IPS-15b (cell line): ENCODE results near the gene STX16.

ENCODE experiments used
- H3K27me3 ChIP-seq: one replicate; pipeline ENCODE4 v1.6.1; 2013; ENCODE audit warnings: low read length; ENCODE audit not compliant: control insufficient read depth, insufficient read depth
- H3K36me3 ChIP-seq: one replicate; pipeline ENCODE4 v1.6.1; 2013; ENCODE audit warnings: low read length; ENCODE audit not compliant: control insufficient read depth, insufficient read depth
- H3K4me1 ChIP-seq: one replicate; pipeline ENCODE4 v1.6.1; 2013; ENCODE audit warnings: mild to moderate bottlenecking, low read length; ENCODE audit not compliant: control insufficient read depth, insufficient read depth
- H3K4me3 ChIP-seq: one replicate; pipeline ENCODE4 v1.5.1; 2013; ENCODE audit warnings: low read depth, low read length
- H3K9ac ChIP-seq: one replicate; pipeline ENCODE4 v1.6.1; 2013; ENCODE audit warnings: low read depth, mild to moderate bottlenecking, low read length
- H3K9me3 ChIP-seq: one replicate; pipeline ENCODE4 v1.6.1; 2013; ENCODE audit warnings: mild to moderate bottlenecking, low read length; ENCODE audit not compliant: control insufficient read depth, insufficient read depth

Gene STX16

DNA sequence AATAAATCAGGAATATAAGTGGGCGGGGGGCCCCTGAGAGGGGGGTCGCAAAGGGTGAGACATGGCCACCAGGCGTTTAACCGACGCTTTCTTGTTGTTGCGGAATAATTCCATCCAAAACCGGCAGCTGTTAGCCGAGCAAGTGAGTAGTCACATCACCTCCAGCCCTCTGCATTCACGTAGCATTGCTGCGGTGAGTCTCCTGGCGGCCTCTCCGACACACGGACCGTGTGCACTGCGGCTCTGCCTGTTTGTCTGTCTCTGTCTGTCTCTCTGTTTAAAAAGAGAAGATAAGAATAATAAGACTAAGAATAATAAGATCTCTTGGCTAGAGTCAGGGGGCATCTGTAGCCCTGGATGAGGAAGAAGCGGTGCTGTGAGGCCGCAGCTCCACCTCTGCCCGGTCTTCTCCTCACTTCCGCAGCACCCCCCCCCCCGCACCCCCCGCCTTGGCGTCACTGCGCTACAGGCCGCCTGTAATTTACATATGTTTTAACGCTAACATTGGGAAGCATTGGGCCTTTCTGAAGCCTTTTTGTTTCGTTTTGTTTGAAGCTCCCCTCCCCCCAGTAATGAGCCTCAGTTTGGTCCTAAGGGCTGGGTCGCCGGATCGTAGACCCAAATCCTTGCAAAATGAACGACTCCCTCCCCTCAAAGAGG, 993 bp downstream of the STX16 start:
- Histone ChIP-seq H3K9me3 (no peaks in the 10 kb centered on the region), H3K9ac (peak overlapping the region; percentile 84), H3K4me1 (peaks cover 28% of the 10 kb centered on the region), H3K4me3 (peak overlapping the region; percentile 90), H3K36me3 (no peaks in the 10 kb centered on the region), H3K27me3 (no peaks in the 10 kb centered on the region)

DNA sequence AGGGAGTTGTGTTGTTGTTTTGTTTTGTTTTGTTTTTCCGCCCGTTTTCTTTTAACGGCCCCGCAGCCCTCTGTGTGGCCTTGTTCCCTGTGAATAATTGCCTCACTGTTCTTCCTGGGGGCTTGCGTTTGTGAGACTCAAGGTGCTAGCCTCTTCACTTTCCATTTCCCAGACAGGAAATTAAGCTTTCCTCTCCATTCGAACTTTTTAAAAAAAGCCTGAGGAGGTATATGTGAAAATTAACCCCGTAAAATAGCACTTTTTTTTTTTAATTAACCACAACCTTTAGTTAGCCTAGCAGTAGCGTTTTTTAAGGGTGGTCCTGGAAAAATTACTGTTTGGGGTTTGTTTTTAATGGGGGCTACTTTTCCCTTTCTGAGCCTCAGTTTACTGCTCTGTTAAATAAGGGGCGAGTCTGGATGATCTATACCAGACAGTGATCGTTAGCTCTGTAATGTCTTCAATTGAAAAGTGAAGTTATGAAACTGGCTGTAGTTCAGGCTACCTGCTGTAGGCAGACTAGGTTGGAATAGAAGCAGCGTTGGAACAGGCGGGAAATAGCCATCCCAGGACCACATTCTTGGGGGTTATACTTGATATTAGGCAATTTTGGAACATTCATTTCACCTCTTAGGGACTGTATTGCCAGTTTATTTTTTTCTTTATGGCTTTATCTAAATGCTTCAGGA, 1.7 kb downstream of the STX16 start:
- no peaks in the 10 kb centered on the region for H3K9me3 ChIP-seq
- H3K4me3 ChIP-seq = peak overlapping the region; percentile 90
- H3K9ac ChIP-seq = peak overlapping the region; percentile 82
- H3K27me3 ChIP-seq = no peaks in the 10 kb centered on the region
- H3K36me3 ChIP-seq = no peaks in the 10 kb centered on the region
- H3K4me1 ChIP-seq = peaks cover 30% of the 10 kb centered on the region

DNA sequence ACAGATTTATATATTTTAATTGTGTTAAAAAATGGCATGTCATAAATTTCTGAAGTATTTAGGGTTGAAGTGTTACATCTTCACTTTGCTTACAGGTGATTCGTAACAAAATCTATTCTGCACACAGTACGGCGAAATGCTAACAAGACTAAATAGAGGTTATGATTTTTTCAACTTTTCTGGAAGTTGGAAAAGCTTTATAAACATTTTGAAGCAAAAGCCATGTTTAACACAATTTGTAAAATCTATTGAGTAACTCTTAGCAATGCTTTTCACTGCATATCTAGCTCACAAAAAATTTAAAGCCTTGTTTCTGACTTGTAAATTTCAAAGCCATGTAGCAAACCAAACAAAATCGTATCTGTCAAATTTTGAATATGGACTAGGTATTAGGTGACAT, 3.3 kb downstream of the STX16 start:
- Histone ChIP-seq H3K9me3 (no peaks in the 10 kb centered on the region), H3K27me3 (no peaks in the 10 kb centered on the region), H3K9ac (no peak overlapping the region), H3K4me1 (peaks cover 36% of the 10 kb centered on the region), H3K36me3 (no peaks in the 10 kb centered on the region), H3K4me3 (peak overlapping the region; percentile 90)

DNA sequence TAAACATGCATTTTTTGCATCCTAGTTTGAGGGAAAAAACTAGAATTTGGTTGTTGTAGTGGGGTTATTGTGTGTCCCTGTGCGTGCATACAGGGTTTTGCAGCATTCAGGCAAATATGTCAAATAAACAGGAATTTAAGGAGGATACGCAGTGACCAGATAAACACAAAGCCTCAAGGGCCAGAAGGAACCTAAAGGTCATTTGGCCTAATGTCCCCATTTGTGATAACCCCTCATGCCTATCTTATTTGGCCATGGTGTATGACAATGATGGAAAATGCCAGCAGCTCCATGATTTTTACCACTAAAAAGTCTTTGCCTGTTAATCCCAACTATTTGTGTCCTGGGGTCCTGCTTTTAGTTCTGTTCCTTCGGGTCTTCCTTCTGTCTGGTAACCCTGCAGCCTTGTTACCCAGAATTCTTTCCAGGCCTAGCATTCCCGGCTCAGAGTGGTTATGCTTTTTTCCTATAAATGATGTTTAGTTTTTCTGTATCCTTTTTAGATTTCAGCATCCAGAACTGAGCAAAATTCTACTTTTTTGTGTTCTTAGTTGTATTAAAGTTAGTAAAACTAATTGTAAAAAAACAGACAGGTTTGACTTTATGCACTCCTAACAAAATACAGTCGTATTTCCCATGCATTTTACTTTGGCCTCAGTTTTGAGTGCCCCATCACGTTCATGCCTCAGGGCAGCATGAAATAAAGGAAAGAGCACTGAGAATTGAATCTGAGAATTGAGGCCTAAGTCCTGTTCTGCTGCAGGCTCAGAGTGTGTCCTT, 4.4 kb downstream of the STX16 start:
- H3K9me3 ChIP-seq = no peaks in the 10 kb centered on the region
- H3K9ac ChIP-seq = no peak overlapping the region
- no peaks in the 10 kb centered on the region for H3K36me3 ChIP-seq
- peaks cover 46% of the 10 kb centered on the region for H3K4me1 ChIP-seq
- H3K27me3 ChIP-seq = no peaks in the 10 kb centered on the region
- no peak overlapping the region for H3K4me3 ChIP-seq

DNA sequence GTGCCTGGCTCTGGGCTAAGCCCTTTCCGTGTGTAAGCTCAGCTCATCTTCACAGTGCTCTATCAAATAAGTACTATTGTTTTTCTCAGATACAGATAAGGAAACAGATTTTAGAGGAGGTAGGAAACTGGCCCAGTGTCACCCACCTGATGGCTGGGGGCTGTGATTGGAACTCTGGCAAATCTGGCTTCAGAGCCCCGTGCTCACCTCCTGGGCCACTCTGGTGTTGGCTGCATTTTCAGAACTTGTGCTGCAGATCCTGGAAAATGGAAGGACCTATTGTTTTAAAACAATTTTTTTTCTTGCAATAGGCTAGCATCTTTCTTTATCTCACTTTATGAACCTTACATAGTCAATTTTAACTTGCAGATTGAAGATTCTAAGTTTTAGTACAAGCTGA, 5.7 kb downstream of the STX16 start:
- Histone ChIP-seq H3K36me3 (peaks cover 6% of the 10 kb centered on the region), H3K4me3 (no peak overlapping the region), H3K9me3 (no peaks in the 10 kb centered on the region), H3K4me1 (peaks cover 52% of the 10 kb centered on the region), H3K9ac (no peak overlapping the region), H3K27me3 (no peaks in the 10 kb centered on the region)

DNA sequence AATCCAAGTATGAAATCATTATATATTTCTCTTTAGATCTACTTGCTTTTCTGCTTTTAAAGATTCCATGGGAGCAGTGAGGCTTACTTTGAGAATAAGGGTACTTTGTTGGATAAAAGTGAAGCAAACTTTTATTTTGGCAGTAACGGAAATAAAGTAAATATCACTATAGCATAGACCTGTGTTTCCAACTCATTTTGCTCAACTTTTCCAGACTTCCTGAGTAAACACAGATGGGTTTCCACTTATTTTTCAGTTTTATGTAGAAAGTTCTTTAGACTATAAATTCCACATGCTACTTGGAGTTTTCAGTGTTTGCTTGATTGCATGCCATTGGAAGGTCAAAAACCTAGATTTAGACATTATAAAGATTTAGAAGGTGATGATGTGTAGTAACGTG, 6.2 kb downstream of the STX16 start:
- no peak overlapping the region for H3K9ac ChIP-seq
- no peaks in the 10 kb centered on the region for H3K27me3 ChIP-seq
- no peak overlapping the region for H3K4me3 ChIP-seq
- no peaks in the 10 kb centered on the region for H3K9me3 ChIP-seq
- peaks cover 6% of the 10 kb centered on the region for H3K36me3 ChIP-seq
- H3K4me1 ChIP-seq = peaks cover 53% of the 10 kb centered on the region

DNA sequence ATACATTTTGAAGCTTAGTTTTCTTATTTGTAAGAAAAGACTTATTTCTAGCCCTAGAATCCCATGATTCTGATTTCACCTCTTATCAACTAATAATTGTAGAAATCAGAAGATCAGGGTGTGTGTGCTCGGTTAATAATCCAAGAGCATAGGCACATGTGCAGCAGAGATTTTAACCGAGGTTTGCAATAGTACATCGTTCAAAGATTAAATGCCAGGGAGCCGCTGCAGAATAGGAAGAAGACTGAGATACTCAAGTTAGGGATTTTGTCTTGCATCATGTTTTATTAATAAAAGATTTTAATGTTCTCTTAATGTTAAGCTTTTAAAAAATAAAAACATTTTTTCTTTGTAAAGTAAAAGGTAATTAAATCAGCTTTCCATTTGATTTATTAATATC, 6.9 kb downstream of the STX16 start:
- no peak overlapping the region for H3K9ac ChIP-seq
- H3K4me3 ChIP-seq = no peak overlapping the region
- H3K4me1 ChIP-seq = peaks cover 53% of the 10 kb centered on the region
- H3K9me3 ChIP-seq = no peaks in the 10 kb centered on the region
- H3K27me3 ChIP-seq = no peaks in the 10 kb centered on the region
- peaks cover 6% of the 10 kb centered on the region for H3K36me3 ChIP-seq

DNA sequence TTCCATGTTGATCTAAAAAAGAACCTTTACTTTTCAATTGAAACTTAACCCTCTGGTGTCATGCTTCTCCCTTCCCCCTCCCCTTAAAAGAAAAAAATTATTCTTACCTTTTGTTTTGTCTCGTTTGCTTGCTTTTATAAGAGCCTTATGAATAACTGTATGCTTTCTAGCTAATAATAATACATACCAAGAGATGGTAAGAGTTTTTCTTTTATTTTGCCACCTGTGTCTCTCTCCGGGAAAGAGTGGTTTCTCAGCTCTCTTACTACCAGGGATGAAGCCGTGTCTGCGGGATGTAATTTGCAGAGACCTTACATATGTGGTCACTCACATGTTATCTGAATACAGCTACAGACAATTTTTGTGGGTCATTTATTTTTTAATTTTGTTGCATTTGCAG, 7.7 kb downstream of the STX16 start:
- no peak overlapping the region for H3K4me3 ChIP-seq
- H3K9me3 ChIP-seq = no peaks in the 10 kb centered on the region
- peaks cover 6% of the 10 kb centered on the region for H3K36me3 ChIP-seq
- H3K9ac ChIP-seq = no peak overlapping the region
- no peaks in the 10 kb centered on the region for H3K27me3 ChIP-seq
- peaks cover 53% of the 10 kb centered on the region for H3K4me1 ChIP-seq

DNA sequence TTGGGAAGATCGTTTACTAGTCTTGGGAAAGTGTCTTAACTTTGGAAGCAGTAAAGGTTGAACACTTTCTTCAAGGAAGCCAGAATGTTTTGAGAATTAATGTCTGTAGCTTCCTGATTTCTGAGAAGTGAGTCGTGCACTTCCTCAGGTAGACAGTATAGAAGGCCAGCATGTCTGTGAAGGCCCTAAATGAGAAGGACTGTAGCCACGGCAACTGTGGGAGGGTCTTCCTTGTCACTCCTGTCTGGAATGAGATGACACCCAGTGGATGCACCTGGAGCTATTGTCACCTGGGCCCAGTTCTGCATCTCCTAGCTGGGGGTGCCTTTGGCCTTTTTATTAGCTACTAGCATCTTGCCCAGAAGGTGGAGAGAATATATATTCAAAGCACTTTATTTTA, 8.8 kb downstream of the STX16 start:
- no peaks in the 10 kb centered on the region for H3K9me3 ChIP-seq
- peaks cover 6% of the 10 kb centered on the region for H3K36me3 ChIP-seq
- H3K4me3 ChIP-seq = no peak overlapping the region
- H3K9ac ChIP-seq = no peak overlapping the region
- peaks cover 47% of the 10 kb centered on the region for H3K4me1 ChIP-seq
- no peaks in the 10 kb centered on the region for H3K27me3 ChIP-seq

DNA sequence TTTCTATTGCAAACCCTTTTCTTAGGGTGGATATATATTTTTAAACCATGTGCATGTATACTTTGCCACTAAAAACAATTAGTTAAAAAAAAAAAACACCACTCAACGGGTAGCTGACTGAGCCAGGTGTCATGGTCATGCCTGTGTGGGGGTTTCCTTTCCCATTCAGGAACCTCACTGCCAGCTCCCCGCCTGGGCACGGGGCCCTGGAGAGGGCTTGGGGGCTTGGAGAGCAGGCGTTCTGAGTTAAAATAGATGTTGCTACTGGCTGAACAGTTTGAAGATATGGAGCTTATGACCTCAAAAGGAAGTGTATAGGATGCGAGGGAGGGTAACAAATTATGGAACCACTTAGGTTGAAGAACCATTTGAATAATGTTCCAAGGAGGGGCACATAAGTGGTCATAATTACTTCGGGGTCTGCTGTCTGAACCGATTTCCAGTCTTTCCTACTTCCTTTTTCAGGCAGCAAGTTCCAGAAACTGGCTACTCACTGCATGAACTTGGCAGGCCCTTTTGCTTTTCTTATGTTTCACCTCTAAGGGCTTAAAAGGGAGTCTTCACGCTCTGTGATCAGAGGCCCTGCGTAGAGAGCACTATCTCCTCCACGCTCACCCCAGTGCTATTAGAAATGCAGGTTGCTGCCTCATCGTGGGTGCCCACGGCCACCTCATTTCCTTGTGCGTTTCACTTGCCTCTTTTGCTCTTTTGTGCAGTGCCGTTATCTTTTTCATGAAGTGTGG, 9.9 kb downstream of the STX16 start:
- no peaks in the 10 kb centered on the region for H3K27me3 ChIP-seq
- H3K4me3 ChIP-seq = no peak overlapping the region
- H3K9me3 ChIP-seq = no peaks in the 10 kb centered on the region
- H3K9ac ChIP-seq = no peak overlapping the region
- peaks cover 6% of the 10 kb centered on the region for H3K36me3 ChIP-seq
- peaks cover 38% of the 10 kb centered on the region for H3K4me1 ChIP-seq

DNA sequence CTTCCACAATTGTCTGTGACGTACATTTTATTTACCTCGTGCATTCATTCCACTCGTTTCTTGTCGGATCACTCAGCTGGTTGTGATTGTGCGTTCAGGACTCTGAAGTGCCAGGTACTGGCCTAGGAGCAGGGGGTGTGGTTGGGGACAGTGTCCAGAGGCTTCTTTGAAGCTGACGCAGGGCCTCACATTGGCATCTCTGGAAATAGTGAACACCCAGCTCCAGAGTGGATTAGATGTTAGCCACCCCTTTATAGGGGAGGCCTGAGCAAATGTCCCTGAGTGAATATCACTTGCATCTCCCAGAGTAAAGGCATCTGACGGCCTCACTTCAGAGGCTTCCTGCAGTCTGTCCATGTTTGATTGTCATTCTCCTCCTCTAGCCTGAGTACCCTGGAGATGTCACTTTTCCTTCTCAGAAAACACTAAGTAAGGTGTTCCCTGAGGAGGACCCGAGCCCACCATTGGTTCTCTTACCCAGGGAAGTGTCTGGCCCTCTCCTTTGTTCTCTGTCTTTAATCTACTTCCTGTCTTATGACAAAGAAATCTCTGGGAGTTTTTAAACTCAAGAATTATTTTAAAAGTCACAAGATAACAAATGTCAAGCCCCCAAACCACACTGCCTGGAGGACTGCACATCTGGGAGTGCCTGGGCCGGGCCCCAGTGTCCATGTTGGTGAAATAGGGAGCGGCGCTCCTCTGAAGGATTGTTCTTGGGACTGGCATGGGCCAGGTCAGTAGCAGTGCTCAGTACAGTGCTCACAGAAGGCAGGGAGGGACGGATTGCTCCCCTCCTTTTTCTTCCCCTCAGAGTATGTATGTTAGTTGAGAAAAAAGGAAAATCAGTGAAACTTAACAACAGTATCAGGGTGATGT, 10.8 kb downstream of the STX16 start:
- Histone ChIP-seq H3K27me3 (no peaks in the 10 kb centered on the region), H3K9me3 (no peaks in the 10 kb centered on the region), H3K4me1 (peaks cover 35% of the 10 kb centered on the region), H3K4me3 (no peak overlapping the region), H3K9ac (no peak overlapping the region), H3K36me3 (peaks cover 6% of the 10 kb centered on the region)
